ENCODE data around the gene JARID2.
"Not testable (repeated sequence)": the region's sequence is repeated elsewhere in the genome, so short reads cannot be mapped to it uniquely, and the experiment has no call there.

Gene JARID2

DNA sequence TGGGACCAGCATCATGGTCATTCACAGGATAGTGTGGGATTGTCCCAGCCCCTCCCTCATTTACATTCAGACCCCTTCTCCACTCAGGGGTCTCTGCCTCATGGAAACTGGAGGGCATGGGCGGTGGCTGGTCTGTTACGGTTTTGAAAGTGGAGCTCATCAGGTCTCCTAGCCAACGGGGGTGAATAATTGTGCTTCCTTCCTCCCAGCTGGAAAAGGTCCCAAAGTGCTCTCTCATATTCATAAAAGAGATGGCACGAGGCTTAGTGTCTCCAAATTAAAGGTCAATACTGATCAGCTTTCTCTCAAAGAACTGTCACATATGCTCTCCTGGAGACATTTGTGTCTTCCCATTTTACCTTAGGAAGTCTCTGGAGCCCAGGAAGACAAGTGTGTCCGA is 19.9 kb downstream of the JARID2 start:
- no peak for DNase-seq

DNA sequence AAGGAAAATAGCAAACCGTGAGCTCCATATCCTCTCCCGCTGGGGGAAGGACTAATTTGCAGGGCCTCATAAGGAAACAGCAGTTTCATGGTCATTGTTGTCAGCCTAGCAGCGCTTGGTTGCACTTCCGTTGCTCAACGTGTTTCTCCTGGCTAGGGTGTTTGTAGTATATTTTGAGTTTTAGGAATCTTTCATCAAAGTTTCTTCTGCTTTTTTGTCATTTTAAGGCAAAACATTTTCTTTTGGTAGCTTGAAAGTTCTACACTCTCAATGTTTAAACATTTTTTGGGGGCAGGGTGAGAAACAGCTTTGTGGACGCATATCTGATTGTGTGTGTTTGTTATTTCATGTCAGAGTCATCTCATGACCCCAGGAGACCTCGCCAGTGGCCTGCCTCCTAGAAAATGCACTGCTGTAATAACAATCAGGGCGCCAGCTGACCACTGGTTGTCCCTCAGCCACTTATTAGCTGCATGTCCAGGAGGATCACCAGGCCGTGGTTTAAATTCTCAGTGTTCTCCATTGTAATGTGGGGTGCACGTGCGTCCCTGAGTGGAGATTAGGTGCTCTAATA is 20.6 kb downstream of the JARID2 start:
- no peak for DNase-seq

DNA sequence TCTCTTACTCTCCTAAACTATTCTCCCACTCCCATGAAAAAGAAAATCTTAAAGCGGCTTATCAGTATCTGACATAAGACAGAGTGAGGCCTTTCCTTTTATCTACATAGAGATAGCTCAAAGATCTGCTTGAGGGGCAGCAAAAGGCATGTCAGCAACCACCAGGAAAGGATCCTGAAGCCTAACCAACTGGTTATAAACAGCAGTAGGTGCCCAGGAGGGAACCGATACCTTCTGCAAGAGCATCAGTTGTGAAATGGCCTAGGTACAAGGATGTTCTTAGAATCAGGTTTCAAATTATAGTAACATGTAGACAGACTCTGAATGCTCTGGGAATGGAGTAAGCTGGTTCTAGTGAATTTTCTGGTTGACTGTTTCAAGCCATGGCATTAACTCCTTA is 21.4 kb downstream of the JARID2 start:
- DNase-seq: no peak

DNA sequence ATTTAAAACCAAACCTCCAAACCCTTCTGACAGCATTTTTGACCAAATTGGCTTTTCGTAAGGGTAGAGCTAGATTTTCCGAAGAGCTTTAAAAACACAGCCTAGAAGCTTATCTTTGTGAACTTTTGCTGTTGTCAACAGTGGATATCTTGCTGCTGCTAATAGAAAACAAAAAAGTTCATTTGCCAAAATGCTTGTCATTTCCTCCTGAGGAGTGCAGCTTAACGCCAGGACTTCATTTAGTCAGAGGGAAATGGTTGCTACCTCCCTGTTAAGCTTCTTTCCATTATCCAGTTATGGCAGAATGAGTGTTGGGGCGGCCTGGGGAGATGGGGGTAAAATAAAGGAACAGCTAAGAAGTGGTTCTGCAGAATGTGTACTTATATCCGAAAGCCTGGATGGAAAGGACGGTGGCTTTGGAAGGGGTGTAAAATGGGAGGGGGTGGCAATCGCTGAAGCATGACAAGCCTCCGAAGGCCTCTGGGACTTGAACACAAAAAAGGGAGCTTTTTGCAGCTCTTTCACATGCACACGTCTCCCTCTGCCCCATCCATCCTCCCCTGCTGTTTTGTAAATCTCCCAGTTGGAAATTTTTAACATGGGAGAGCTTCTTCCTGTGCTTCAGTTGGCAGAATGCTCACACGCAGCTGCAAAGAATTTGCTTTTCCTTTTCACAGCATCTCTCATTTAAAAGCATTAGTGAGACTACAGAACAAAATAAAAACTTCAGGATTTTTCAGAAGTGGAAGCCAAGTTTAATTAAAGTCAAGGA is 22.5 kb downstream of the JARID2 start:
- DNase-seq: no peak

- no peak for DNase-seq
Observed at GRCh38 chr6:15269011-15269410, 23.1 kb downstream of the JARID2 start.

- DNase-seq: no peak
Observed at GRCh38 chr6:15269619-15270018, 23.8 kb downstream of the JARID2 start.

DNA sequence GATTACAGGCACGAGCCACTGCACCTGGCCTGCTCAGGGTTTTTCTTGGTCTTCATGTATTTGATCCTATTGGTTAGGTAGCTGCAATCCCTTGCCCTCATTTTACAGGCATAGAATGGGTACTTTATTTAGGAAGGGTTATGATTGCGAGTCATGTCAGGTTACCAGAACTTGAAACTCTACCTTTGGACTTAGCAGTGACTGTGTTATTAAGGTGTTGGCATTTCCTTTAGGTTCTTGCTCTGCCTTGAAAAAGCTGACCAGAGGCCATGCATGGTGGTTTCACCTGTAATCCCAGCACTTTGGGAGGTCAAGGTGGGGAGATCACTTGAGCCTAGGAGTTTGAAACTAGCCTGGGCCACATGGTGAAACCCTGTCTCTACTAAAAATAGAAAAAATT is 24.5 kb downstream of the JARID2 start:
- DNase-seq: no peak

- DNase-seq: no peak
Observed at GRCh38 chr6:15272562-15272961, 26.7 kb downstream of the JARID2 start.

GRCh38 chr6:15274692-15275387 is 29.0 kb downstream of the JARID2 start:
- DNase-seq: no peak

DNA sequence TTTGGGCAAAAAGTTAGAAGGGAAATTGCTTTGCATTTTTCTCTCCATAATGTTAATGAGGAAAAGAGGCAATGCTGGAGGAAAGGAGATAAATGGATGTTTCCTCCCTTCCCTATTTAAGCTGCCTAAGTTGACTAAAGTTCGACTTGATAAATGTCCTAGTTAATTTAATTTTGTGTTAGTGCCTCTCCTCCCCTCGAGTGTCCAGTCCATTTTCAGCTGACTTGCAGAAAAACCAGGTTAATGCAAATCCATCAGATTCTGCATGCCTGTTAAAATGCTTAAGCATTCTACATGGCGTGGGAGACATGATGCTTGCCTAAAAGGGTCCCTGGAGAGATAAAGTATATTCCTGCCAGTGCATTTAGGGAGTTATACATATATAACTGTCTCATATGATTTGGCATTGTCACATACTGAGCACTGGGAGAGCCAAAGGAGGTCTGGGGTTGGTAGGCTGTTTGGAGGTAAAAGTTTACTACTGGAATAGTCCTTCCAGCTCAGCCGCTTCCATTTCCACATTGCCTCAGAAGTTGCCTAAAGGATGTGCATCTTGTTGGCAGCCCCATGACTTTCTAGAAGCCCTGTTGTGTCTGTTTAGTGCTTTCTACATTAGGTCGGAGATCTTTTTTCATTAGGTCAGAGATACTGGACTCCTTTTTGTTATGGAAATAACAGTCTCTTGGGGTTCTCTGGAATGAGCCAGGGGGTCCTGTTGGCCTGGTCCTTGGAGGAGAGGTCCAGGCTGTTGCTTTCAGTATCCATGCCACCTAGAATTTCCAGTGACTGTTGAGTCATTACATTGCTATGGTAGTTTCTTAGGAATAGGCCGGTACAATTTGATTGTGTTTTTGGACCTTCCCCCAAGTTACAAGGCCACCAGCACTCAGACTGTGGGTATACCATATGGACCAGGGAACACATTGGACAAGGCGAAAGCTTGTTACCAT is 30.4 kb downstream of the JARID2 start:
- no peak for DNase-seq

DNA sequence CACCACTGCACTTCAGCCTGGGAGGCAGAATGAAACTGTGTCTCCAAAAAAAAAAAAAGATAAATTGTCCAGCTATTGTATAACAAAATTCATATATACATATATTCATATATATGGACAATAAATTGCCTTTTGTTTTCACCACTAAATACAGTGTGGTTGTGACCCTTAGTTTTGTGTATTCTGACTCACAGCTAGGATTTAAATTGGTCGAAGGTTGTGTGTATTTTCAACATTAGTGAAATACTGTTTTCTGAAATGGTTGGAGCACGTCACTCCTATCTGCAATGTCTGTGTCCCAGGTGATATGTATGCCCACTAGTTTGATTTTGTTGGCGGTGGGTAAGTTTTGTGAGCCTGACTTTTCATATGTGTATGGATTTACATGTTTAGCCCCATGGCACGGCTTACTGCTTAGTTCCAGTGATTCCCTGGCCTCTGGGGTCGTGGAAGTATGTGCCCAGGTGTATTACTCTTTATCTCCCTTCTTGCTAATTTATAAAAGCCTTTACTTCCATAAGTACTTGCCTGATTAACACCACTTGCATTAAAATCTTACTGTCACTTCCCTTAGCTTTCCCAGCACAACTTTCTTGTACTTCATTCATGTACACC is 33.3 kb downstream of the JARID2 start:
- no peak for DNase-seq

DNA sequence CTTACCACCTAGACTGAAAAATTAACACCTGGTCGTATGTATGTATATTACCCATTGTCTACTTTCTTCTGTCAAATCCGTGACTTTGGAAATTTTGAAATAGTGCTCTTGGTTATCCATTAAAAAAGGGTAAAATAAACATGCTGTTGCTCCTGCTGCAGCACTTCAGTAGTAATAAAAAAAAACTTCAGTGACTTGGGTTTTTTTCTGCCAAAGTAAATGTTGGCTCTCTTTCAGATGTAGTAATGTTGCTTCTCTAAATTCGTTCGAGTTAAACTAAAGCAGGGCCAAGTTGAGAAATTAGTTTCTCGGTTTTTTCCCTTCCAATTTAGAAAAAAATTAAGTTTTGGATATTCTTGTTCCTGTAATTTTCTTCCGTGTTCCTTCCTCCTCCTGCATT is 34.2 kb downstream of the JARID2 start:
- DNase-seq: no peak

DNA sequence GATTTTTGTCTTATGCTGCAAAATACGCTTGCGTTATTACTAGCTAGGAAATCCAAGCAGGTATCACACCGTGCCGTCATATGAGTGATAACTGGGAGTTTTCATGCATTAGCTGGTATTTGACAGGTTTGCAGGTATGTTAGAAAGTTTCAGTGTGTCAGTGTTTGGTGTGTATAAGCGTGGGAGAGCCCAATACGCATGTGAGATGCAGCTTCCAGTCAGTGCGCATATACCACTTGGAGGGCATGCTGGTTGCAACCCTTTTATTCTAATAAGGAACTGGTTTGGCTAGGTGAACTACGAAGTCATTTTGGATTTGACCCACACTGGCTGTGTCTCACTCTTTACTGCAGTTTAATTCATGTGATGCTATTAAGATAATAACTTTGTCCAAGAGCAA is 35.1 kb downstream of the JARID2 start:
- DNase-seq: no peak

DNA sequence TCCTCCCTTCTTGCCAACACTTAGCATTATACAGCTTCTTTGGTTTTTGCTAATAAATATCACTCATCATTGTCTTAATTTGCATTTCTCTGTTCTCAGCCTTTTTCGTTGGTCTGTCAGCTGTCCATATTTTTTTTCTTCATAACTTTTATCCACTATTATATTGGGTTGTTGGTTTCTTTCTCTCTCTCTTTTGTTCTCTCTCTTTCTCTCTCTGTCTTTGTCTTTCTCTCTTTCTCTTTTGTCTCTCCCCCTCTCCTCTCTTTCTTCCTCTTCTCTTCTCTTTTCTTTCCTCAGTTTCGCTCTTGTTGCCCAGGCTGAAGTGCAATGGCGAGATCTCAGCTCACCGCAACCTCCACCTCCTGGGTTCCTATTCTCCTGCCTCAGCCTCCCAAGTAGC is 36.5 kb downstream of the JARID2 start:
- no peak for DNase-seq

GRCh38 chr6:15283986-15284361 is 38.1 kb downstream of the JARID2 start:
- DNase-seq: no peak

DNA sequence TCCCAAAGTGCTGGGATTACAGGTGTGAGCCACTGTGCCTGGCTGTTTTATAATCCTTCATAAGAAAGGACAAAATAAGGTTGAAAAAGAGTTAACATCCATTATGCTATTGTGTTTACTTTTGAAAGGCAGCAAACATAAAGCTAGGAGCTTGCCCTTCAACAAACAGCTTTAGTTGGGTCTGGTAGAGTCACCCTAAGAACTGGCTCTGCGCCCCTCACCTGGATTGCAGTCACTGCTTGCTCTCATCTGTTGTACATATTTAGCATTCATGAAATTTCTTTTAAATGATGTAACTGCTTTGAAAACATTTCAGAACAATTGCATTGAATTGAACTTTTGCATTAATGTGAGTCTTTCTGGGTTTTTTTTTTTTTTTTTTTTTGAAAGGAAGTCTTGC is 38.9 kb downstream of the JARID2 start:
- DNase-seq: no peak

DNA sequence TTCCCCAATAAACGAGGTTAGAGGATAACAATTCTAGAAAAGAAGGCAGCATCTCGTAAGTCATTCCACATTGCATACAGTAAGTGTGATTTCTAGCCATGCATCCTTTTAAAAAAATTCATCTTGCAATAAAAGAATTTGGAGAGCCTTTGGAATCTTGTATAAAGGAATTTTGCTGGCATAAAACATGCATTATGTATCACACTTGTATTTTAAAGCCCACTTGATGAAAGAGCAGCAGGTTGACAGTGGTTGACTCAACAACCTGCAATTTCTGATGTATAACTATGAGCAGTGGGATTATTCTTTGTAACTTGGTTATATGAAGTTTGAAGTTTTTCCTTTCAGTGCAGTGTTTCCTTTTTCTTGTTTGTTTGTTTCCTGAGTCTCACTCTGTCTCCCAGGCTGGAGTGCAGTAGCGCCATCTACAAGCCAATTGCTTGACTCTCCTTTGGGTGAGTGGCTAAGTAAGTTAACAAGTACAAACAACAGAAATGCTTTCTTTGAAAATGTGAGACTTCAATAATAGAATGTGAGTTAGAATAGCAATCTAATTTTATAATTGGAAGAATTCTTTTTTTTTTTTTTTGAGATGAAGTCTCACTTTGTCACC is 39.9 kb downstream of the JARID2 start:
- DNase-seq: no peak

GRCh38 chr6:15287670-15288375 is 42.0 kb downstream of the JARID2 start:
- no peak for DNase-seq

DNA sequence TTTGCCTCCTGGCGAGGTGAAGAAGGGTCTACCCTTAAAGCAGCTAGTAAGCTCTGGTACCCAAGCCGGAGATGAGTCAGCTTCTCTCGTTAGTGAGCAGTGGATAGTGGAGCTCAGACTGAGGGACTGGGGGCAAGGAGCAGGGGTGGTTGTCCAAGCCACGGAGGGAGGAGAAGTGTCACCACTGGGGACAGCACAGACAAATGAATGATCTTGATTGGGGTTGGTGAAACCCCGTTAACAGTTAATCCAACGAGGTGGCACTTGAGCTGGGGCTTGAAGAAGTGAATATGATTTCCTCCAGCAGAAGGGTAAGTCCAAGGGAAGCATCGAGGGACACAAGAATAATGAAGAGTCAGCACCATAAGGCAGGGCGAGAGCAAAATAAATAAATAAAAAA is 43.0 kb downstream of the JARID2 start:
- no peak for DNase-seq

DNA sequence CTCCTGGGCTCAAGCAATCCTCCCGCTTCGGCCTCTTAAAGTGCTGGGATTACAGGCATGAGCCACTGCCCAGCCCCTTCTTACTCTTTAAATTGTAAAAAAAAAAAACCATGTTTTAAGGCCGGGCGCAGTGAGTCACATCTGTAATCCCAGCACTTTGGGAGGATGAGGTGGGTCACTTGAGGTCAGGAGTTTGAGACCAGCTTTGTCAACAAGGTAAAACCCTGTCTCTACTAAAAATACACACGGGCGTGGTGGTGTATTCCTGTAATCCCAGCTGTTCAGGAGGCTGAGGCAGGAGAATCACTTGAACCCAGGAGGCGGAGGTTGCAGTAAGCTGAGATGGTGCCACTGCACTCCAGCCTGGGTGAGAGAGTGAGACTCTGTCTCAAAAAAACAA is 43.6 kb downstream of the JARID2 start:
- DNase-seq: not testable (repeated sequence)

DNA sequence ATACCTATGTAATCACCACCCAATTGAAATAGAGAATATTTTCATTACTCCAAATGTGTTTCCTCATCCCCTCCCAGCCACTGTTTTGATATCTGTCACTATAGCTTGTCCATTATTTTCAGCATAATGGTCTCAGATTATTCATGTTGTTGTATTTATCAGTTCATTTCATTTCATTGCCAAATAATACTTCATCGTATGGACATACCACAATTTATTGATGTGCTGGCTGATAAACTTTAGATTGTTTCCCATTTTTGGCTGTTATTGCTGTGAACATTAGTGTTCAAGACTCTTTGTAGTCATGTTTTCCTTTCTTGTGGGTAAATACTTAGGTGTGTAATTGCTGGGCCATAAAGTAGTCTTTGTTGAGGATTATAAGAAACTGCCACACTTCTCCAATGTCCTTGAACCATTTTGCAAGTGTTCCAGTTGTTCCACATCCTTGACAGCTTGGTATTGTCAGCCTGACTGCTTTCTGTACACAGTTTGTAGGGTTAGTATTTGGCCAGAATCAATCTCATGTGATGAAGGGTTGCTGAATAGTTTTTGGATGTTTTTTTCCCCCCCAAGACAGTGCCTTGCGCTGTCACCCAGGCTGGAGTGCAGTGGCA is 44.3 kb downstream of the JARID2 start:
- no peak for DNase-seq

Measured in GOT3 (cell line).